Gastrocnemius medialis (tissue), 4 donors: ENCODE results near the gene TRIM63.

Experiments
- POLR2A ChIP-seq, 2 donors: fragments of 450-650 bp; IDR thresholded peaks; one replicate each; pipeline ENCODE4 v1.6.1; 2017; ENCODE audit warnings: antibody characterized with exemption in 2 of 2, mild to moderate bottlenecking in 2 of 2, moderate library complexity in 2 of 2
- TF ChIP-seq, protein P1 (sequence below), 5 experiments: fragments of 450-650 bp in 3 of 5; fragments of 200-600 bp in 2 of 5; sonication (generic) in 2 of 5; IDR thresholded peaks in 4 of 5; conservative IDR thresholded peaks in 1 of 5; 1 replicate in 4 of 5; 2 replicates in 1 of 5; pipeline ENCODE4 v1.5.1; 2016 to 2019; ENCODE audit warnings: antibody characterized with exemption in 5 of 5, mild to moderate bottlenecking in 3 of 5, moderate library complexity in 3 of 5

- TF ChIP-seq, protein P1, sequence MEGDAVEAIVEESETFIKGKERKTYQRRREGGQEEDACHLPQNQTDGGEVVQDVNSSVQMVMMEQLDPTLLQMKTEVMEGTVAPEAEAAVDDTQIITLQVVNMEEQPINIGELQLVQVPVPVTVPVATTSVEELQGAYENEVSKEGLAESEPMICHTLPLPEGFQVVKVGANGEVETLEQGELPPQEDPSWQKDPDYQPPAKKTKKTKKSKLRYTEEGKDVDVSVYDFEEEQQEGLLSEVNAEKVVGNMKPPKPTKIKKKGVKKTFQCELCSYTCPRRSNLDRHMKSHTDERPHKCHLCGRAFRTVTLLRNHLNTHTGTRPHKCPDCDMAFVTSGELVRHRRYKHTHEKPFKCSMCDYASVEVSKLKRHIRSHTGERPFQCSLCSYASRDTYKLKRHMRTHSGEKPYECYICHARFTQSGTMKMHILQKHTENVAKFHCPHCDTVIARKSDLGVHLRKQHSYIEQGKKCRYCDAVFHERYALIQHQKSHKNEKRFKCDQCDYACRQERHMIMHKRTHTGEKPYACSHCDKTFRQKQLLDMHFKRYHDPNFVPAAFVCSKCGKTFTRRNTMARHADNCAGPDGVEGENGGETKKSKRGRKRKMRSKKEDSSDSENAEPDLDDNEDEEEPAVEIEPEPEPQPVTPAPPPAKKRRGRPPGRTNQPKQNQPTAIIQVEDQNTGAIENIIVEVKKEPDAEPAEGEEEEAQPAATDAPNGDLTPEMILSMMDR (IDR thresholded peaks at IDR 0.05 in 4 of 5, conservative IDR thresholded peaks at IDR 0.05 in 1 of 5), result no peak
- no peak for TF ChIP-seq POLR2A (IDR thresholded peaks at IDR 0.05)
Observed at GRCh38 chr1:26070963-26071342, 3.5 kb upstream of the TRIM63 start.
